ENCODE measurements around the gene TBC1D8B. TPM values are rescaled to one million over a fixed set of nuclear protein-coding genes. Genes with fewer than 3 reads are reported as not detected.
A peak's percentile ranks its signal among the peaks of the same experiment; 100 is the strongest.

The TBC1D8B gene
- total and polyA plus RNA-seq, 2 of the 4 experiments (the other 2 are of a cell fraction), result 8.3 to 10.4 TPM

- H3K18ac ChIP-seq (ENCODE audit: low read depth, low read length), result no peak overlapping the region
- H2BK120ac ChIP-seq (ENCODE audit: low read depth, low read length), result no peak overlapping the region
- H2AFZ ChIP-seq (replicated peaks; ENCODE audit: low read length, poor library complexity), result peak overlapping the region; percentile 3
- DNase-seq (peak; percentile 63), ATAC-seq (ENCODE audit: low read depth) (no peak)
- H2AK5ac ChIP-seq (ENCODE audit: low read depth, low read length), result 0 out of 2 replicates have a peak overlapping the region, but pooled peaks have one; percentile 8
- peak overlapping the region in 1 of 2 experiments; percentile 36; a peak in 1 of 4 replicates for H4K8ac ChIP-seq (ENCODE audit: low read depth in 2 of 2, low read length in 2 of 2)
- no peaks in the 10 kb centered on the region for H3K79me1 ChIP-seq (ENCODE audit: low read depth in 1 of 2, low read length in 2 of 2)
- H3K56ac ChIP-seq (ENCODE audit: extremely low read depth, insufficient read depth, low read length), result no peak overlapping the region
- no peak overlapping the region for H3K4me3 ChIP-seq (ENCODE audit: insufficient read depth, low read depth, low read length)
- H3K36me3 ChIP-seq (ENCODE audit: control insufficient read depth, insufficient read depth, low read length), result no peaks in the 10 kb centered on the region
- H4K5ac ChIP-seq (ENCODE audit: low read depth, low read length), result no peak overlapping the region
- H3K27ac ChIP-seq (ENCODE audit: insufficient read depth, low read length), result no peak overlapping the region
- H3K9me1 ChIP-seq (ENCODE audit: insufficient read depth, low read length), result peaks cover 11% of the 10 kb centered on the region; the same call in 1 of the 2 replicates
- H3K23ac ChIP-seq (ENCODE audit: low read depth, low read length), result no peak overlapping the region
- H3K9me3 ChIP-seq (ENCODE audit: control insufficient read depth, insufficient read depth, low read length), result no peaks in the 10 kb centered on the region
- H2BK20ac ChIP-seq (ENCODE audit: low read depth, low read length), result no peak overlapping the region
- no peak overlapping the region for H2AK9ac ChIP-seq (replicated peaks; ENCODE audit: low read depth, low read length, poor library complexity)
- no peak overlapping the region for H3K14ac ChIP-seq (replicated peaks; ENCODE audit: low read depth, low read length)
- BruUV-seq (replicated peaks), result no TSS peak
- no peak overlapping the region for H2BK15ac ChIP-seq (ENCODE audit: low read depth, low read length)
- WGBS, 2 experiments (ENCODE audit: extremely low coverage in 2 of 2, insufficient read length in 1 of 2), result no CpG with 5 or more reads among the region's 6 CpGs
- no peak overlapping the region for H3K4ac ChIP-seq (ENCODE audit: low read depth, low read length)
- H3K27me3 ChIP-seq (ENCODE audit: control insufficient read depth, insufficient read depth, low read length), result peaks cover 10% of the 10 kb centered on the region
- ChIA-PET POLR2A (ENCODE audit: unreplicated experiment) (interaction anchor here (0.7 kb wide), 1 partner anchor 539 kb away, joined by 6 read pairs; no protein-coding TSS in a partner anchor), CTCF (interaction anchor here (3.0 kb wide), 1 partner anchor 62 kb away, joined by 18 read pairs; no protein-coding TSS in a partner anchor)
- in situ Hi-C loops (cut with MboI; ENCODE audit: low sequenced_read_pairs), result no loop called here
- no peak for TF ChIP-seq CEBPB (IDR thresholded peaks at IDR 0.05; ENCODE audit: low read depth, low read length)
- no peak for TF ChIP-seq SMC3 (IDR thresholded peaks at IDR 0.05; ENCODE audit: low read depth, low read length)
- H3K4me2 ChIP-seq (ENCODE audit: low read depth, low read length), result no peak overlapping the region
- H4K91ac ChIP-seq (ENCODE audit: insufficient read depth, low read depth, low read length), result no peak overlapping the region
- intact Hi-C loops (cut with micrococcal nuclease), result loop anchor here (10.0 kb wide), 6 partner anchors 128 to 998 kb away; partner anchors contain the start of genes PRPS1 and RBM41
- dilution Hi-C loops (cut with HindIII; ENCODE audit: low sequenced_read_pairs, unreplicated experiment), result no loop called here
- no peaks in the 10 kb centered on the region for H4K20me1 ChIP-seq (ENCODE audit: insufficient read depth, low read length)
- no peak overlapping the region for H2BK5ac ChIP-seq (ENCODE audit: low read depth, low read length, poor library complexity, severe bottlenecking)
- no peak overlapping the region for H3K9ac ChIP-seq (ENCODE audit: low read depth, low read length)
- 0 out of 2 replicates have a peak, but pooled peaks cover 3% of the 10 kb centered on the region for H3K4me1 ChIP-seq (ENCODE audit: control insufficient read depth, insufficient read depth, low read length)
Observed at GRCh38 chrX:106897259-106897658, 94.8 kb downstream of the TBC1D8B start.
